Endodermal cell (in vitro differentiated cells): ENCODE data around the gene CPTP. TPM values are rescaled to one million over a fixed set of nuclear protein-coding genes. Genes with fewer than 3 reads are reported as not detected.
"Not testable (repeated sequence)": the region's sequence is repeated elsewhere in the genome, so short reads cannot be mapped to it uniquely, and the experiment has no call there.

Source experiments
- DNase-seq: peaks from one replicate; pipeline ENCODE4 v3.0.0-alpha.2; 2017
- H3K27ac ChIP-seq: 2 replicates; pipeline ENCODE4 v1.5.1; 2013; ENCODE audit warnings: mild to moderate bottlenecking, low read depth, low read length, moderate library complexity
- H3K27me3 ChIP-seq: 2 replicates; pipeline ENCODE4 v1.6.1; 2013; ENCODE audit warnings: mild to moderate bottlenecking, low read length, moderate library complexity; ENCODE audit not compliant: insufficient read depth, control insufficient read depth, poor library complexity, severe bottlenecking
- H3K36me3 ChIP-seq: 2 replicates; pipeline ENCODE4 v1.7.0; 2013; ENCODE audit warnings: mild to moderate bottlenecking, low read length, moderate library complexity; ENCODE audit not compliant: control insufficient read depth, insufficient read depth
- H3K4me1 ChIP-seq: one replicate; pipeline ENCODE4 v1.7.0; 2013; ENCODE audit warnings: low read length; ENCODE audit not compliant: control insufficient read depth, insufficient read depth
- H3K4me3 ChIP-seq: 2 replicates; pipeline ENCODE4 v1.5.1; 2013; ENCODE audit warnings: mild to moderate bottlenecking, low read length, moderate library complexity
- H3K9ac ChIP-seq: 2 replicates; pipeline ENCODE4 v1.6.1; 2013; ENCODE audit warnings: mild to moderate bottlenecking, low read length, moderate library complexity; ENCODE audit not compliant: poor library complexity, severe bottlenecking; ENCODE audit errors: extremely low read depth
- H3K9me3 ChIP-seq: 2 replicates; pipeline ENCODE4 v1.6.1; 2013; ENCODE audit warnings: mild to moderate bottlenecking, low read length, moderate library complexity; ENCODE audit not compliant: control insufficient read depth
- H3K27ac Mint-ChIP-seq: 2 replicates; pipeline ENCODE4 v1.8.0; 2020; ENCODE audit warnings: mixed read lengths
- H3K27me3 Mint-ChIP-seq: 2 replicates; pipeline ENCODE4 v1.8.0; 2021; ENCODE audit warnings: mild to moderate bottlenecking, mixed read lengths; ENCODE audit not compliant: insufficient read depth
- H3K36me3 Mint-ChIP-seq: 2 replicates; pipeline ENCODE4 v1.8.0; 2020; ENCODE audit warnings: low read depth, mixed read lengths
- H3K4me1 Mint-ChIP-seq: 2 replicates; pipeline ENCODE4 v1.8.0; 2020; ENCODE audit warnings: mixed read lengths
- H3K4me3 Mint-ChIP-seq: 2 replicates; pipeline ENCODE4 v1.8.0; 2020; ENCODE audit warnings: mild to moderate bottlenecking, moderate library complexity, mixed read lengths
- H3K9me3 Mint-ChIP-seq: 2 replicates; pipeline ENCODE4 v1.8.0; 2020; ENCODE audit warnings: mild to moderate bottlenecking, mixed read lengths
- CTCF ChIP-seq: fragments of 200-600 bp; sonication (generic); conservative IDR thresholded peaks from 2 replicates; pipeline ENCODE4 v1.5.0; 2021; ENCODE audit warnings: antibody characterized with exemption, mild to moderate bottlenecking
- WGBS, 2 experiments: methylation state at CpG; one replicate each; pipeline versions ENCODE4 v1.1.5 to v1.1.7; 2013; ENCODE audit warnings: missing lambda C conversion rate in 2 of 2, mixed read lengths in 1 of 2; ENCODE audit not compliant: insufficient coverage in 1 of 2, insufficient read length in 1 of 2; 5-methylcytosine and 5-hydroxymethylcytosine counted together
- total RNA-seq, 2 donors: library from RNA; stranded (reverse); fragmentation: NEBNext Ultra II Directional in 1 of 2; extraction: Animal tissue kit (Norgen Biotek cat#: 25700) in 1 of 2; gene quantifications; 2 replicates in 1 of 2; 3 replicates in 1 of 2; pipeline ENCODE4 v1.2.1, GENCODE V29; 2021

The CPTP gene
- total RNA-seq, 2 donors from 2014 or later = 12.0 to 13.6 TPM

GRCh38 chr1:1366699-1367066 is 42.1 kb downstream of the CPTP start:
- Mint-ChIP-seq H3K4me3 (no peak overlapping the region), H3K27ac (no peak overlapping the region), H3K9me3 (peaks cover 3% of the 10 kb centered on the region), H3K27me3 (peaks cover 12% of the 10 kb centered on the region), H3K36me3 (no peaks in the 10 kb centered on the region), H3K4me1 (peaks cover 6% of the 10 kb centered on the region)
- no peak for TF ChIP-seq CTCF
- no peak for DNase-seq
- peaks cover 19% of the 10 kb centered on the region for H3K9me3 ChIP-seq
- peak overlapping the region; percentile 37 for H3K4me3 ChIP-seq
- 93 to 94% methylated on average over 3 of the region's 3 CpGs for WGBS, 2 experiments
- no peak overlapping the region for H3K9ac ChIP-seq
- H3K27ac ChIP-seq = no peak overlapping the region
- peaks cover 5% of the 10 kb centered on the region for H3K36me3 ChIP-seq
- H3K4me1 ChIP-seq = no peaks in the 10 kb centered on the region
- no peaks in the 10 kb centered on the region for H3K27me3 ChIP-seq

DNA sequence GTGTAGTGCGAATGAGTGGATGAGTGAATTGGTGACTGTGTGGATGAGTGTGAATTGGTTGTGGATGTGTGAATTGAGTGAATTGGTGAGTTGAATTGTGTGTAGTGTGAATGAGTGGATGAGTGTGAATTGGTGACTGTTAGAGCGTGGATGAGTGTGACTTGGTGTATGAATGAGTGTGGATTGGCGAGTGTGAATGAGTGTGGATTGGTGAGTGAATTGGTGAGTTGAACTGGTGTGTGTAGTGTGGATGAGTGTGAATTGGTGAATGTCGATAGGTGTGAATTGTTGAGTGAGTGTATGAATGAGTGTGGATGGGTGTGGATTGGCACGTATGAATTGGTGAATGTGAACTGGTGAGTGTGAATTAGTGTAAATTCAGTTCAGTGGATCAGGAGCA is 42.7 kb downstream of the CPTP start:
- DNase-seq = no peak
- TF ChIP-seq CTCF = no peak
- Histone ChIP-seq H3K9ac (no peak overlapping the region), H3K27me3 (no peaks in the 10 kb centered on the region), H3K4me1 (no peaks in the 10 kb centered on the region), H3K27ac (no peak overlapping the region), H3K36me3 (peaks cover 6% of the 10 kb centered on the region), H3K4me3 (no peak overlapping the region), H3K9me3 (peaks cover 19% of the 10 kb centered on the region)
- H3K4me3 Mint-ChIP-seq = no peak overlapping the region
- peaks cover 3% of the 10 kb centered on the region for H3K9me3 Mint-ChIP-seq
- no peak overlapping the region for H3K27ac Mint-ChIP-seq
- H3K4me1 Mint-ChIP-seq = peaks cover under 1% of the 10 kb centered on the region
- no peaks in the 10 kb centered on the region for H3K36me3 Mint-ChIP-seq
- peaks cover 8% of the 10 kb centered on the region for H3K27me3 Mint-ChIP-seq
- WGBS, 2 experiments = 95 to 97% methylated on average over 4 to 5 of the region's 5 CpGs

DNA sequence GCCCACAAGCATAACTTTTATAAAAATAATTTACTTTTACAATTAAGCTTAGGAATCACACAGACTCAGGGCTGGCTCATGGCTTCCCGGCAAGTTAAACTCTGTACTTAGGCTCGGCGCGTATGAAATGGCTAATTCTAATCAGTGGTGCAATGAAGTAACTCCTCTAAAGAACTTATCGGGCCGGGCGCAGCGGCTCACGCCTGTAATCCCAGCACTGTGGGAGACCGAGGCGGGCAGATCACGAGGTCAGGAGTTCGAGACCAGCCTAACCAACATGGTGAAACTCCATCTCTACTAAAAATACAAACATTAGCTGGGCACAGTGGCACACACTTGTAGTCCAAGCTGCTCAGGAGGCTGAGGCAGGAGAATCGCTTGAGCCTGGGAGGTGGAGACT is 45.5 kb downstream of the CPTP start:
- H3K4me3 ChIP-seq, H3K27ac Mint-ChIP-seq, H3K4me3 Mint-ChIP-seq, H3K27me3 Mint-ChIP-seq, H3K9ac ChIP-seq, H3K4me1 ChIP-seq, H3K27me3 ChIP-seq, H3K4me1 Mint-ChIP-seq, H3K27ac ChIP-seq, DNase-seq, H3K9me3 Mint-ChIP-seq, H3K36me3 Mint-ChIP-seq: not testable (repeated sequence)
- 97 to 98% methylated on average over 5 to 14 of the region's 14 CpGs for WGBS, 2 experiments
- Histone ChIP-seq H3K9me3 (peaks cover 19% of the 10 kb centered on the region), H3K36me3 (peaks cover 12% of the 10 kb centered on the region)

- DNase-seq = no peak
- peaks cover 17% of the 10 kb centered on the region for H3K9me3 ChIP-seq
- Mint-ChIP-seq H3K4me3 (no peak overlapping the region), H3K36me3 (peaks cover 8% of the 10 kb centered on the region), H3K4me1 (peaks cover 4% of the 10 kb centered on the region), H3K27ac (no peak overlapping the region), H3K27me3 (peaks cover 5% of the 10 kb centered on the region), H3K9me3 (peaks cover 3% of the 10 kb centered on the region)
- H3K4me3 ChIP-seq = no peak overlapping the region
- 94 to 96% methylated on average over 11 to 16 of the region's 16 CpGs for WGBS, 2 experiments
- H3K36me3 ChIP-seq = peaks cover 12% of the 10 kb centered on the region
- TF ChIP-seq CTCF = no peak
- H3K27ac ChIP-seq = no peak overlapping the region
- no peaks in the 10 kb centered on the region for H3K27me3 ChIP-seq
- no peaks in the 10 kb centered on the region for H3K4me1 ChIP-seq
- H3K9ac ChIP-seq = no peak overlapping the region
Measured at GRCh38 chr1:1370771-1371300, 46.2 kb downstream of the CPTP start.
